ENCODE measurements around the gene C1orf87. TPM values are rescaled to one million over a fixed set of nuclear protein-coding genes. Genes with fewer than 3 reads are reported as not detected.

C1orf87 gene, protein sequence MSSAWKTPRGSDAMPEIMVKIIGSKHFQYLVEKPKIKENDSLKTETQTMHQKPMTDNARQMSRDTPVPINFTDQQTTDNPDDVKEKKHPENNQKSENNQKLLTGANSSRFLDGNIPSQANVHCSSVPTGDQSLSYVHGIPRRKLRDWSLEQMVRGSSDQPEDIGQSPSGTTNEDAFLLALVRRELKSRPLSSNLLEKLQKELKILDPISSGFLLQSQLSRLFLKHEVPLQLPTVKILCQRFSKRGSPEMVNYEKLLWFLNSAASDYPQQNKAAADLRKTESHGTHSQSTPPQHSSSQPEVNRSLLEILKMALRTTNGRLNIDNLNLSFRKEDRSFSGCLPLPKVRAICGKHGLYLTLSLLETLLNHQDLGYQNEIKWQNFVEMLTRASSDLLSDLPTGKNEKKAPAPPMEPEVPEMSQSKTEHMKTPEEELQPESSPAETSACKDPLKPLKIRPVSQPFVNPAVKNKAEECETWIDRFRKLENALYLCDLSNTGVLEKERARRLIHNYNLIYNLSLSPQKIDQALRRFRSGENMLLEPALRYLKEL
- total RNA-seq (not detected), polyA plus RNA-seq (not detected)

DNA sequence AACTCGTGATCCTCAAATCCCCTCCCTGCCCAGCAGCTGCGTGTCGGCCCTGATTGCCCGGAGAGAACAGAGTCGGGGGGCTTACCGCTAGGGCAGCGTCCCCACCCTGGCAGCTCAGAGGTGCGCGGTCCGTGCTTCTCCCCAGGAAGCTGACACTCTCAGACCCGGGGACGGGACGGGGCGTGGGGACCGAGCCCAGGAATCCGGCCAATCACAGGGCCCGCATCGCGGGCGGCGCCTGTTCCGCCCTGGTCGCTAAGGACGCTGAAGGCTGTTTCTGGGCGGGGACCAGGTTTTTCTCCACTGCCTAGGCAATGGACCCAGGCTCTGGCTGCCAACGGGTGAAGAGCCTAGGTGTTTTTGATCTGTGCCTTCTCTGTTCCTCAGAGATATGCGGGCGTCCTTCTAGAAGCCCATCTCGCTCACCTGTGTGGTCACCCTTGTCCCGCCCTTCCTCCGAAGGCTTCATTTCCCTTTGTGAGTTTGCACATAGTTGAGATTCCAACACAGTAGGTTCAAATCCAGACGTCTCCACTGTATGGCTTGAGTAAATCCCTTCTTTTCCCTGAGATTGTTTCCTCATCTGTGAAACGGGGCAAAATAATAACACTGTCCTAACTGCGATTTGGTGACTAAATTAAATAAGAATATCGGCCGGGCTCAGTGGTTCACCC lies at the start of gene C1orf87:
C1orf87 (minus strand) TSS at position 166 of the 674 bp plus-strand sequence. CDS start 1,127 bp downstream, outside the sequence.
- Mint-ChIP-seq H3K4me1 (no peaks in the 10 kb centered on the region), H3K27ac (no peak within 1 kb of the TSS), H3K9me3 (peaks cover 0 to 4% (median 2%) of the 10 kb centered on the region in 5 donors), H3K27me3 (peaks cover 15 to 33% of the 10 kb centered on the region in 2 donors), H3K4me3 (no peak within 1 kb of the TSS), H3K36me3 (no peaks in the 10 kb centered on the region)
- no peaks in the 10 kb centered on the region for H3K4me1 ChIP-seq (ENCODE audit: insufficient read depth, low read length)
- ChIA-PET POLR2A (no interaction called here), CTCF (no interaction called here)
- H3K9me3 ChIP-seq (ENCODE audit: low read length) = no peaks in the 10 kb centered on the region
- no peak within 1 kb of the TSS for H3K4me3 ChIP-seq (ENCODE audit: low read length)
- no peak for DNase-seq
- no peaks in the 10 kb centered on the region for H3K36me3 ChIP-seq (ENCODE audit: insufficient read depth, low read length)
- H3K27ac ChIP-seq (ENCODE audit: low read depth, low read length) = no peak within 1 kb of the TSS
- H3K27me3 ChIP-seq (ENCODE audit: insufficient read depth, low read length, poor library complexity, severe bottlenecking) = peaks cover 10% of the 10 kb centered on the region

DNA sequence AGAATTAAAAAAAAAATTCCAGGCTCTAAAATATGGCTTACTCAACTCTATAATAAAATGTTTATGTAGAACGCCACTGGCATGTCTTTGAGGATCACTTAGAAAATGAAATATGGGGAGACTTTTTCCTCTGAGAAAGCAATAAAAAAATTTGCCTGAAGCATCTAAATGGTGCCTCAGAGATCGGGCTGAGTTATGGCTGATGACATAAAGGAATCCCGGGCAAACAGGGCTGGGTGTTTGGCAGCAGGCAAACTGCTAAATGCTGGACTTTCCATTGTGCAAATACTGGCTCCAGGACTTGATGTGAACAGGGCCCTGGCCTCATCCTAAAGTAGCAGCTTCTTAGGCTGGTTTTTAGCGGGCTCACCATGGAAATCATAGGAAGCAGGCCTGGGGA lies 44.5 kb upstream of the C1orf87 start:
- no peak for DNase-seq
- H3K9me3 ChIP-seq (ENCODE audit: low read length) = no peaks in the 10 kb centered on the region
- POLR2A ChIA-PET = no interaction called here
- no peaks in the 10 kb centered on the region for H3K4me1 ChIP-seq (ENCODE audit: insufficient read depth, low read length)
- Mint-ChIP-seq H3K27ac (no peak overlapping the region), H3K36me3 (no peaks in the 10 kb centered on the region), H3K27me3 (peaks cover 0 to 3% of the 10 kb centered on the region in 2 donors), H3K4me3 (no peak overlapping the region), H3K9me3 (peaks cover 0 to 3% (median 0%) of the 10 kb centered on the region in 5 donors), H3K4me1 (no peaks in the 10 kb centered on the region)
- no peaks in the 10 kb centered on the region for H3K27me3 ChIP-seq (ENCODE audit: insufficient read depth, low read length, poor library complexity, severe bottlenecking)
- CTCF ChIA-PET = no interaction called here
- no peak overlapping the region for H3K27ac ChIP-seq (ENCODE audit: low read depth, low read length)
- H3K36me3 ChIP-seq (ENCODE audit: insufficient read depth, low read length) = no peaks in the 10 kb centered on the region
- H3K4me3 ChIP-seq (ENCODE audit: low read length) = no peak overlapping the region

DNA sequence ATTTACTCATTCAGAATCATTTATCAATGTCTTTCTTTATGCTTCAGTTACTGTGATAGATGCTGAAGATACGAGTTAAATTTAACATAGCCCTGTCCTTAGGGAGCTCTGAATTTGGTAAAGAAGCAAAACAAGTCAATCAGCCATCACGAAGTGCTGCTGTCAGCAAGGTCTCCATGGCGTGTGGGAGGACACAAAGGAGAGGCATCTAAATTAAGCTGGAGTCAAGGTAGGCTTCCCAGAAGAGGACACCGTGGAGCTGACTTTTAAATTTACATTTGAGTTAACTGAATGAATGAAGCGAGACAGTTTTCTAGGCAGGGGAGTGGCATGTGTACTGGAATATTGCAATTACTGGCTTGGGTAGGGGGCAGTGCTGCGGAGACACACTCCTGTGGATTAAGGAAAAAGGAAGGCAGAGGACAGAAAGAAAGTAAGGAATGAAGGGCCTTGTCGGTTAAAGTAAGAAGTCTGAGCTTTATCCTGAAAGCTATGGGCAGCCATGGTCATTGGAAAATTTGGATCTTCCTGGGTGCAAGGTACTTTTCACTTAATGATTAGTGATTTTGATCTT lies 41.3 kb upstream of the C1orf87 start:
- Mint-ChIP-seq H3K36me3 (no peaks in the 10 kb centered on the region), H3K27ac (peak overlapping the region in 1 of 8 donors; percentile 14), H3K4me1 (no peaks in the 10 kb centered on the region), H3K9me3 (peaks cover 0 to 3% (median 0%) of the 10 kb centered on the region in 5 donors), H3K4me3 (no peak overlapping the region), H3K27me3 (peaks cover 4 to 9% of the 10 kb centered on the region in 2 donors)
- H3K36me3 ChIP-seq (ENCODE audit: insufficient read depth, low read length) = no peaks in the 10 kb centered on the region
- ChIA-PET CTCF (no interaction called here), POLR2A (no interaction called here)
- H3K9me3 ChIP-seq (ENCODE audit: low read length) = no peaks in the 10 kb centered on the region
- H3K27ac ChIP-seq (ENCODE audit: low read depth, low read length) = no peak overlapping the region
- H3K27me3 ChIP-seq (ENCODE audit: insufficient read depth, low read length, poor library complexity, severe bottlenecking) = no peaks in the 10 kb centered on the region
- H3K4me3 ChIP-seq (ENCODE audit: low read length) = no peak overlapping the region
- H3K4me1 ChIP-seq (ENCODE audit: insufficient read depth, low read length) = no peaks in the 10 kb centered on the region
- no peak for DNase-seq

DNA sequence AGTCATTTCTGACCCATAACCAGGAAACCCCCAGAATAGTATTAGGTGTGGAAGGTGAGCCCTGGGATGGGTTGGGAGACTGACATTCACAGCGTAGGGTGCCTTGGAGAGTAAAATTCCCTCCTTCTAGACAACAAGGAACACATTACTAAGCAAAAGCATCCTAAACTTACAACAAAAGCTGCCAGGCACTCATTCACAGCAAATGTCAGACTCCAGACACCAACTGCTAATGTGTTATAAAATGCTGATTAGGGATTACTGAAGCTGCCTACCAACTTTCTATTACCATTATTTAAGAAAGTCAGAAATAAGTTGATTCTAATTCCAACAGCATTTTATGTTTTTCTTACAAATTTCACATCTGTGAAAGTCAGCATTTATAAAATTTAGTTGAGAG lies 40.0 kb upstream of the C1orf87 start:
- no peak overlapping the region for H3K4me3 ChIP-seq (ENCODE audit: low read length)
- POLR2A ChIA-PET = no interaction called here
- Mint-ChIP-seq H3K4me3 (no peak overlapping the region), H3K4me1 (no peaks in the 10 kb centered on the region), H3K27ac (no peak overlapping the region), H3K9me3 (peaks cover 0 to 3% (median 0%) of the 10 kb centered on the region in 5 donors), H3K36me3 (no peaks in the 10 kb centered on the region), H3K27me3 (peaks cover 4 to 9% of the 10 kb centered on the region in 2 donors)
- no peaks in the 10 kb centered on the region for H3K4me1 ChIP-seq (ENCODE audit: insufficient read depth, low read length)
- no peaks in the 10 kb centered on the region for H3K9me3 ChIP-seq (ENCODE audit: low read length)
- H3K36me3 ChIP-seq (ENCODE audit: insufficient read depth, low read length) = no peaks in the 10 kb centered on the region
- CTCF ChIA-PET = no interaction called here
- no peaks in the 10 kb centered on the region for H3K27me3 ChIP-seq (ENCODE audit: insufficient read depth, low read length, poor library complexity, severe bottlenecking)
- H3K27ac ChIP-seq (ENCODE audit: low read depth, low read length) = no peak overlapping the region
- no peak for DNase-seq

DNA sequence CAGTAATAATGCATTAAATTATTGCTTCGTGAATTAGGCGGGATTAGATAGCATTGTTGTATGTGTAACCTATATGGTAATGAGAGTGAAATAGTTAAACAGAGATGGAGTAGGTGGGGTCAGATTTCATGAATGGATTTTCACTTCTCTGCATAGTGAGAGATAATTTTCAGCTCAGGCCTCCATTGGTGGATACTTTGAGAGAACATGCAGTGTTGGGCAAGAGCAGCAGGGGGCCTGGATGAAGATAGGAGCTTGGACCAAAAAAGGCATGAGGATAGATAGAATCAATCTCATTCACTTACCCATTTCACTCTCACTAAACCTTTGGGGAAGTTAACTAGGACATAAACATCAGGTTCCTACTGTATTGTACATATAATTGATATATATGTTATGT lies 39.5 kb upstream of the C1orf87 start:
- Mint-ChIP-seq H3K4me1 (no peaks in the 10 kb centered on the region), H3K9me3 (peaks cover 0 to 3% (median 0%) of the 10 kb centered on the region in 5 donors), H3K27me3 (peaks cover 4 to 9% of the 10 kb centered on the region in 2 donors), H3K27ac (no peak overlapping the region), H3K4me3 (no peak overlapping the region), H3K36me3 (no peaks in the 10 kb centered on the region)
- ChIA-PET POLR2A (no interaction called here), CTCF (no interaction called here)
- H3K27me3 ChIP-seq (ENCODE audit: insufficient read depth, low read length, poor library complexity, severe bottlenecking) = no peaks in the 10 kb centered on the region
- H3K36me3 ChIP-seq (ENCODE audit: insufficient read depth, low read length) = no peaks in the 10 kb centered on the region
- no peaks in the 10 kb centered on the region for H3K4me1 ChIP-seq (ENCODE audit: insufficient read depth, low read length)
- H3K4me3 ChIP-seq (ENCODE audit: low read length) = no peak overlapping the region
- DNase-seq = no peak
- no peak overlapping the region for H3K27ac ChIP-seq (ENCODE audit: low read depth, low read length)
- H3K9me3 ChIP-seq (ENCODE audit: low read length) = no peaks in the 10 kb centered on the region

DNA sequence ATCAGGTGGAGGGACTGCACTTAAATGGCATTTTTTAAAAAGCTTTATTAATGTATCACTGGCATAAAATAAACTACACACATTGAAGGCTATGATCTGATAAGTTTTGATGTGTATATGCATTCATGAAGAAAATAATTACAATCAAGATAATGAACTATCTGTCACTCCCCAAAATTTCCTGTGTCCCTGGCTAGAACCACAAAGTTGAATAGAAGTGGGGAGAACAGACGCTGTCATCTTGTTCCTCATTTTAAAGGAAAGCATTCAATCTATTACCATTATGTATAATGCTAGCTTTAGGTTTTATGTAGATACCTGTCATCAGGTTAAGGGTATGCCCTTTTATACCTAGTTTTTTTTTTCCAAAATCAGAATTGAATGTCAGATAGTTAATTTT lies 38.1 kb upstream of the C1orf87 start:
- CTCF ChIA-PET = no interaction called here
- no peaks in the 10 kb centered on the region for H3K27me3 ChIP-seq (ENCODE audit: insufficient read depth, low read length, poor library complexity, severe bottlenecking)
- H3K36me3 ChIP-seq (ENCODE audit: insufficient read depth, low read length) = no peaks in the 10 kb centered on the region
- DNase-seq = no peak
- Mint-ChIP-seq H3K27me3 (peaks cover 4 to 11% of the 10 kb centered on the region in 2 donors), H3K9me3 (peaks cover 0 to 3% (median 0%) of the 10 kb centered on the region in 5 donors), H3K27ac (no peak overlapping the region), H3K4me1 (no peaks in the 10 kb centered on the region), H3K36me3 (no peaks in the 10 kb centered on the region), H3K4me3 (no peak overlapping the region)
- H3K27ac ChIP-seq (ENCODE audit: low read depth, low read length) = no peak overlapping the region
- H3K4me3 ChIP-seq (ENCODE audit: low read length) = no peak overlapping the region
- POLR2A ChIA-PET = no interaction called here
- no peaks in the 10 kb centered on the region for H3K9me3 ChIP-seq (ENCODE audit: low read length)
- no peaks in the 10 kb centered on the region for H3K4me1 ChIP-seq (ENCODE audit: insufficient read depth, low read length)

DNA sequence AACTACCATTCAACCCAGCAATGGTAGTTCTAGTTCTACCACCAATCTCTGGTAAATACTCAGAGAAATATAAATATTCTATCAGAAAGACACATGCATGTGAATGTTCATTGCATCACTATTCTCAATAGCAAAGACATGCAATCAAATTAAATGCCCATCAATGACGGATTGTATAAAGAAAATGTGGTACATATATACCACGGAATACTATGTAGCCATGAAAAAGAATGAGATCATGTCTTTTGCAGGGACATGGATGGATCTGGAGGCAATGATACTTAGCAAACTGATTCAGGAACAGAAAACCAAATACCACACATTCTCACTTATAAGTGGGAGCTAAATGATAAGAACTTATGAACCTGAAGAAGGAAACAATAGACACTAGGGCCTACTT lies 37.5 kb upstream of the C1orf87 start:
- Mint-ChIP-seq H3K4me3 (no peak overlapping the region), H3K36me3 (no peaks in the 10 kb centered on the region), H3K4me1 (no peaks in the 10 kb centered on the region), H3K9me3 (peaks cover 0 to 3% (median 0%) of the 10 kb centered on the region in 5 donors), H3K27ac (no peak overlapping the region), H3K27me3 (peaks cover 4 to 11% of the 10 kb centered on the region in 2 donors)
- no peaks in the 10 kb centered on the region for H3K27me3 ChIP-seq (ENCODE audit: insufficient read depth, low read length, poor library complexity, severe bottlenecking)
- no peaks in the 10 kb centered on the region for H3K36me3 ChIP-seq (ENCODE audit: insufficient read depth, low read length)
- no peak overlapping the region for H3K4me3 ChIP-seq (ENCODE audit: low read length)
- no peaks in the 10 kb centered on the region for H3K9me3 ChIP-seq (ENCODE audit: low read length)
- no peak overlapping the region for H3K27ac ChIP-seq (ENCODE audit: low read depth, low read length)
- CTCF ChIA-PET = no interaction called here
- POLR2A ChIA-PET = no interaction called here
- no peaks in the 10 kb centered on the region for H3K4me1 ChIP-seq (ENCODE audit: insufficient read depth, low read length)
- no peak for DNase-seq

DNA sequence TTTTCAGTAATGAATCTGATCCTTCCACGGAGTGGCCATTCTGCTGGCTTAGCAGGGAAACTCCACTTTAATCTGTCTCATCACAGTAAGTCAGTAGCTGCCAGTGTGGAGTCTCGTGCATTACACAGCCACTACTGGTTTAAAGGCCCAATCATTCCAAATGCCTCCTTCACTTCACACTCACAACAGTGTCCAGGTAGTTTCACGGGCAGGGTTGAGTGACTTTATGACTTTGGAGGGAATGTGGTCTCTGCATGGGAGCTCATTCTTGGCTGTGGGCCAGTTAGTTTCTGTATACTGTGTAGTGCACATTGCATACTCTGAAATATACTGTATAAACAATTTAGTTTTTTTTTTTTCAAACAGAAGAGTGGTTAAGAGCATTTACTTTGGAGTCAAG lies 34.6 kb upstream of the C1orf87 start:
- DNase-seq = no peak
- H3K4me3 ChIP-seq (ENCODE audit: low read length) = no peak overlapping the region
- no peaks in the 10 kb centered on the region for H3K4me1 Mint-ChIP-seq
- no peak overlapping the region for H3K27ac ChIP-seq (ENCODE audit: low read depth, low read length)
- H3K27ac Mint-ChIP-seq = no peak overlapping the region
- H3K27me3 Mint-ChIP-seq = peaks cover 4 to 8% of the 10 kb centered on the region in 2 donors
- H3K9me3 Mint-ChIP-seq = peaks cover 0 to 3% (median 0%) of the 10 kb centered on the region in 5 donors
- no peaks in the 10 kb centered on the region for H3K9me3 ChIP-seq (ENCODE audit: low read length)
- no peak overlapping the region for H3K4me3 Mint-ChIP-seq
- CTCF ChIA-PET = no interaction called here
- H3K36me3 ChIP-seq (ENCODE audit: insufficient read depth, low read length) = no peaks in the 10 kb centered on the region
- POLR2A ChIA-PET = no interaction called here
- no peaks in the 10 kb centered on the region for H3K27me3 ChIP-seq (ENCODE audit: insufficient read depth, low read length, poor library complexity, severe bottlenecking)
- no peaks in the 10 kb centered on the region for H3K36me3 Mint-ChIP-seq
- H3K4me1 ChIP-seq (ENCODE audit: insufficient read depth, low read length) = no peaks in the 10 kb centered on the region
